K562 (cell line): ENCODE data around the gene COPS6. TPM values are rescaled to one million over a fixed set of nuclear protein-coding genes. Genes with fewer than 3 reads are reported as not detected.

ENCODE experiments used
- BCL6 ChIP-seq: fragments of 250-450 bp; sonication (Bioruptor Pico); IDR thresholded peaks from 2 replicates; pipeline ENCODE4 v1.4.0; 2020
- CHD1 ChIP-seq: fragments of 200-600 bp; sonication (generic); IDR thresholded peaks from one replicate; pipeline ENCODE4 v1.6.1; 2012; ENCODE audit warnings: mild to moderate bottlenecking, moderate library complexity, low read length, inconsistent platforms
- DMBX1 ChIP-seq: fragments of 250-450 bp; sonication (Bioruptor Pico); IDR thresholded peaks from 2 replicates; pipeline ENCODE4 v1.8.0; 2022; ENCODE audit warnings: inconsistent platforms, mild to moderate bottlenecking, moderate library complexity, borderline replicate concordance
- DPF2 ChIP-seq: fragments of 450-650 bp; IDR thresholded peaks from 2 replicates; pipeline ENCODE4 v1.6.1; 2016
- E4F1 ChIP-seq: fragments of 250-450 bp; sonication (Bioruptor Pico); IDR thresholded peaks from 2 replicates; pipeline ENCODE4 v1.5.0; 2021; ENCODE audit warnings: mild to moderate bottlenecking, borderline replicate concordance
- HIVEP1 ChIP-seq: fragments of 250-450 bp; sonication (Bioruptor Pico); IDR thresholded peaks from 2 replicates; pipeline ENCODE4 v1.4.0; 2020; ENCODE audit warnings: mild to moderate bottlenecking
- PRDM10 ChIP-seq: fragments of 450-650 bp; IDR thresholded peaks from 2 replicates; pipeline ENCODE4 v1.6.1; 2018; ENCODE audit not compliant: partially characterized antibody
- RCOR1 ChIP-seq, 2 experiments: IDR thresholded peaks; 2 replicates each; pipeline ENCODE4 v1.6.1; 2012; ENCODE audit warnings: low read depth in 2 of 2, low read length in 2 of 2, borderline replicate concordance in 1 of 2, improper control_type of control experiment in 1 of 2
- STAG1 ChIP-seq: sonication (generic); formaldehyde crosslinking; IDR thresholded peaks from 2 replicates; pipeline ENCODE4 v1.5.0; 2020; ENCODE audit warnings: missing genetic modification reagents, borderline replicate concordance
- TBL1XR1 ChIP-seq, 2 experiments: IDR thresholded peaks; 2 replicates each; pipeline ENCODE4 v1.6.1; 2012; ENCODE audit warnings: improper control_type of control experiment in 2 of 2, low read length in 2 of 2, mild to moderate bottlenecking in 1 of 2
- TFE3 ChIP-seq: fragments of 450-650 bp; formaldehyde crosslinking; IDR thresholded peaks from 2 replicates; pipeline ENCODE4 v1.4.0; 2020; ENCODE audit warnings: mild to moderate bottlenecking, mixed read lengths
- YY1 ChIP-seq, 3 experiments: IDR thresholded peaks; 2 replicates each; pipeline ENCODE4 v1.6.1; 2011; ENCODE audit warnings: low read length in 2 of 3, mild to moderate bottlenecking in 2 of 3, moderate library complexity in 2 of 3, borderline replicate concordance in 1 of 3, control low read depth in 1 of 3, low read depth in 1 of 3; ENCODE audit not compliant: insufficient read depth in 3 of 3, insufficient replicate concordance in 2 of 3, control insufficient read depth in 1 of 3, insufficient read length in 1 of 3; ENCODE audit errors: extremely low read depth in 1 of 3
- ZBTB2 ChIP-seq: fragments of 450-650 bp; IDR thresholded peaks from 2 replicates; pipeline ENCODE4 v1.6.1; 2016; ENCODE audit warnings: antibody characterized with exemption
- polyA plus RNA-seq, 8 experiments: library from polyadenylated mRNA; depleted of rRNA in 4 of 8; stranded (reverse) in 5 of 8; unstranded in 3 of 8; fragments of >200 nt; fragmentation: Nextera tagmentation in 2 of 8; fragmentation: Illumina TruSeq in 1 of 8; extraction: Ambion mirVana in 2 of 8; extraction: Trizol in 1 of 8; gene quantifications; 2 replicates each; pipeline versions ENCODE4 v1.2.1 to v1.2.3, GENCODE V29; 2011 to 2014; ENCODE audit warnings: inconsistent platforms in 1 of 8, missing spikeins in 1 of 8
- total RNA-seq, 7 experiments: library from RNA; depleted of rRNA in 6 of 7; stranded (reverse); fragments of >200 nt in 6 of 7; fragmentation: Illumina TruSeq in 2 of 7; extraction: Trizol in 2 of 7; gene quantifications; 2 replicates each; pipeline versions ENCODE4 v1.2.1 to v1.2.3, GENCODE V29; 2011 to 2021; ENCODE audit warnings: low replicate concordance in 1 of 7
- TF ChIP-seq, protein P1 (sequence below): sonication (generic); formaldehyde crosslinking; IDR thresholded peaks from 2 replicates; pipeline ENCODE4 v1.8.1; 2023; ENCODE audit warnings: mild to moderate bottlenecking, missing genetic modification reagents, moderate library complexity
- TF ChIP-seq, protein P2 (sequence below): sonication (generic); formaldehyde crosslinking; IDR thresholded peaks from 2 replicates; pipeline ENCODE4 v1.8.0; 2022; ENCODE audit warnings: missing genetic modification reagents, mild to moderate bottlenecking, borderline replicate concordance

The COPS6 gene
- total and polyA plus RNA-seq, 9 of the 15 experiments (the other 6 are each of a cell fraction or from before 2014, with no cell fraction given), result 63.0 to 331 (median 168) TPM

DNA sequence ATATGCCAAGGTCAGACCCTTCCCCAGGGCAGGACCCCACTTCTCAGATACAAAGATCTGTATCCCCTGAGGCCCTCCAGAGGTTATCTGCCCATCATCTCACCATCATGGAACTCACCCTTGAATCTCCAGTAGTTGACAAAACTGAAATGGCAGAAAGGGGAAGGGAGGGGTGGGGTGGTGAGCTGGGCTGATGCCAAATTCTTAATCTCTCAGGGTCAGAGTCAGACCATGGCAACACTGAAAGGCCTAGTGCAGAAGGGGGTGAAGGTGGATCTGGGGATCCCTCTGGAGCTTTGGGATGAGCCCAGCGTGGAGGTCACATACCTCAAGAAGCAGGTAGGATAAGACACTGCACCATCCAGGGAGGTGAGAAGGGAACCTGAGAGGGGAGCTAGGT is 33.8 kb downstream of the COPS6 start (continued):
- no peak for TF ChIP-seq E4F1 (CRISPR knock-in tag)
- TF ChIP-seq TFE3, result no peak
- no peak for TF ChIP-seq STAG1 (CRISPR knock-in tag)
- no peak for TF ChIP-seq TBL1XR1 (IDR thresholded peaks at IDR 0.05; ENCODE audit: low read length in 2 of 2)
- TF ChIP-seq DMBX1, result no peak
- no peak for TF ChIP-seq CHD1
- TF ChIP-seq, protein P1, sequence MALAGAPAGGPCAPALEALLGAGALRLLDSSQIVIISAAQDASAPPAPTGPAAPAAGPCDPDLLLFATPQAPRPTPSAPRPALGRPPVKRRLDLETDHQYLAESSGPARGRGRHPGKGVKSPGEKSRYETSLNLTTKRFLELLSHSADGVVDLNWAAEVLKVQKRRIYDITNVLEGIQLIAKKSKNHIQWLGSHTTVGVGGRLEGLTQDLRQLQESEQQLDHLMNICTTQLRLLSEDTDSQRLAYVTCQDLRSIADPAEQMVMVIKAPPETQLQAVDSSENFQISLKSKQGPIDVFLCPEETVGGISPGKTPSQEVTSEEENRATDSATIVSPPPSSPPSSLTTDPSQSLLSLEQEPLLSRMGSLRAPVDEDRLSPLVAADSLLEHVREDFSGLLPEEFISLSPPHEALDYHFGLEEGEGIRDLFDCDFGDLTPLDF, result no peak
- peak; percentile 46; the same call in 1 of the 2 replicates for TF ChIP-seq ZBTB2
- peak; percentile 55 for TF ChIP-seq PRDM10
- TF ChIP-seq RCOR1 (IDR thresholded peaks at IDR 0.05; ENCODE audit: borderline replicate concordance in 1 of 2, low read depth in 2 of 2, low read length in 2 of 2), result peak in 1 of 2 experiments; percentile 24; a peak in 1 of 4 replicates
- TF ChIP-seq, protein P2, sequence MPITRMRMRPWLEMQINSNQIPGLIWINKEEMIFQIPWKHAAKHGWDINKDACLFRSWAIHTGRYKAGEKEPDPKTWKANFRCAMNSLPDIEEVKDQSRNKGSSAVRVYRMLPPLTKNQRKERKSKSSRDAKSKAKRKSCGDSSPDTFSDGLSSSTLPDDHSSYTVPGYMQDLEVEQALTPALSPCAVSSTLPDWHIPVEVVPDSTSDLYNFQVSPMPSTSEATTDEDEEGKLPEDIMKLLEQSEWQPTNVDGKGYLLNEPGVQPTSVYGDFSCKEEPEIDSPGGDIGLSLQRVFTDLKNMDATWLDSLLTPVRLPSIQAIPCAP (CRISPR knock-in tag), result no peak
- peak; percentile 31; the same call in 1 of the 2 replicates for TF ChIP-seq DPF2
- no peak for TF ChIP-seq HIVEP1 (CRISPR knock-in tag)
- no peak for TF ChIP-seq BCL6 (CRISPR knock-in tag)
- TF ChIP-seq YY1 (IDR thresholded peaks at IDR 0.05; ENCODE audit: borderline replicate concordance in 1 of 3, control insufficient read depth in 1 of 3, extremely low read depth in 1 of 3, insufficient read depth in 3 of 3, insufficient read length in 1 of 3, insufficient replicate concordance in 2 of 3, low read depth in 1 of 3, low read length in 2 of 3), result peak in 1 of 3 experiments; percentile 49
